Measurements from ENCODE around the gene GYPA. TPM values are rescaled to one million over a fixed set of nuclear protein-coding genes. Genes with fewer than 3 reads are reported as not detected.
"Not testable (repeated sequence)": the region's sequence is repeated elsewhere in the genome, so short reads cannot be mapped to it uniquely, and the experiment has no call there.

GYPA gene
- total RNA-seq, result not detected
- 0 reads per million in 2 donors for total RNA-seq

GRCh38 chr4:144140594-144141295 lies at the start of gene GYPA:
Gene GYPA (minus strand): TSS chr4:144140718. CDS start chr4:144140635, 83 bp downstream.
- H3K27me3 Mint-ChIP-seq, result peaks cover 28% of the 10 kb centered on the region

DNA sequence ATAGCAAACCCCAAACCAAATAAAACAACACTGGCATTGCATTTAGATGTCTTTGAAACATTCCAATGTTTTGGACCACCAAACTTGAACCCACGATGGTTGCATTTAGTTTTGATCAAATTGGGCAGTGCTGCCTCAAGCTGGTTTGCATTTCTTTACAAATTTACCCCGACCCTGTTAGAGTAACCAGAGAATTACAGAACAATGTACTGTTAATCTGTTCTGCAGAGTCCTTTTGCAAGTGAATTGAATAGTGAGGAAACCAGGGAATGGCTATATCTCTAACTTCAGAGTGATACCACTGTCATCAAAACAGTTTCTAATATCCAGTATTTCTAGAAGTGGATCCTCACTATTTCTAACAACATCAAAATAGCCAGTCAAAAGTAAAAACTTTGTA lies 49.5 kb upstream of the GYPA start:
- DNase-seq (no peak), ATAC-seq (no peak)
- no peaks in the 10 kb centered on the region for H3K9me3 ChIP-seq (ENCODE audit: control insufficient read depth, low read length, poor library complexity, severe bottlenecking)
- no peak overlapping the region for H3K4me3 Mint-ChIP-seq
- peaks cover 7% of the 10 kb centered on the region for H3K27me3 Mint-ChIP-seq
- no peaks in the 10 kb centered on the region for H3K36me3 Mint-ChIP-seq (ENCODE audit: low read depth)
- no peak overlapping the region for H3K27ac Mint-ChIP-seq
- no peaks in the 10 kb centered on the region for H3K4me1 Mint-ChIP-seq

More at GRCh38 chr4:144140594-144141295, at the start of gene GYPA:
- not testable (repeated sequence) for H3K36me3 Mint-ChIP-seq (ENCODE audit: low read depth); H3K4me3 Mint-ChIP-seq; ATAC-seq; H3K9me3 ChIP-seq (ENCODE audit: control insufficient read depth, low read length, poor library complexity, severe bottlenecking); DNase-seq; H3K4me1 Mint-ChIP-seq; H3K27ac Mint-ChIP-seq

DNA sequence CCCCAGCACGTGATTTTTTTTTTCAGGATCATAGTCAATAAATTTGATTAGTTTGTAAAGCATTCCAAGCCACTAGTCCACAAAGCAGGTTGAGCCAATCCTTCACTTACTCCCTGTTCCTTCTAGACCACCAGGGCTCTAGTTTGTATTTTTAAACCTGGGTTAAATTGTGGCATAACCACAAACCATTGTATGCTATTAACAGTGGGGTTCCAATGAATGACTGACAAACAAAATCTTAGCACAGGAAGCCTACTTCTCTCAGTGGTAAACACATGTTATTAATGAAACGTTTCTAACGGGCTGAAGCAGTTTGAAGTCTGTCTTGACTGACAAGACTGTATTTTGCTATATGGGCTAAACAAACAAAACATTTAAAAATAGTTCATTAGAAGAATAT lies 48.6 kb upstream of the GYPA start:
- Mint-ChIP-seq H3K4me1 (no peaks in the 10 kb centered on the region), H3K27me3 (peaks cover 10% of the 10 kb centered on the region), H3K36me3 (ENCODE audit: low read depth) (no peaks in the 10 kb centered on the region), H3K4me3 (no peak overlapping the region), H3K27ac (no peak overlapping the region)
- no peak for DNase-seq
- ATAC-seq, result no peak
- no peaks in the 10 kb centered on the region for H3K9me3 ChIP-seq (ENCODE audit: control insufficient read depth, low read length, poor library complexity, severe bottlenecking)

DNA sequence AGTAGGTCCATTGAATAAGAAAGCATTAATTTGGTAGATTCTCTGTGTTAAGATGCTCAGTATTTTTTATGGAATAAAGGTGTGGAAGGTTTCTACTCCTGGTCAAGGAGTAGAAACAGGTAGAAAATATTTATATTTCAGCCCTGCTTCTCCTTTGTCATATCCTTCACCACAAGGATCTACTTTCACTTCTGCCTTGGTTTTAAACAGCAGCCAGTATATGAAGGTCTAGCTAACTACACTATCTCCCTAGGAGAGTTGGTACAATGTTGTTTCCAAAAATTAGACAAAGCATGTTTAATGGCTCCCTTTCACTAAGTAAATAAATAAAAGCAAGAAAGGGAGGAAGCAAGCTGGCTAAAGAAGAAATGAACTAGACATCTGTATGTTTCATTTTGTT lies 44.6 kb upstream of the GYPA start:
- ATAC-seq (no peak), DNase-seq (no peak)
- Mint-ChIP-seq H3K4me1 (no peaks in the 10 kb centered on the region), H3K27me3 (peaks cover 20% of the 10 kb centered on the region), H3K4me3 (no peak overlapping the region), H3K27ac (no peak overlapping the region), H3K36me3 (ENCODE audit: low read depth) (peaks cover 3% of the 10 kb centered on the region)
- no peaks in the 10 kb centered on the region for H3K9me3 ChIP-seq (ENCODE audit: control insufficient read depth, low read length, poor library complexity, severe bottlenecking)

GRCh38 chr4:144183165-144183564 lies 42.6 kb upstream of the GYPA start:
- Mint-ChIP-seq H3K36me3 (ENCODE audit: low read depth) (peaks cover 3% of the 10 kb centered on the region), H3K27ac (no peak overlapping the region), H3K4me3 (no peak overlapping the region)

GRCh38 chr4:144181391-144181790 lies 40.9 kb upstream of the GYPA start:
- Mint-ChIP-seq H3K27ac (no peak overlapping the region), H3K36me3 (ENCODE audit: low read depth) (peaks cover 3% of the 10 kb centered on the region), H3K27me3 (peaks cover 20% of the 10 kb centered on the region), H3K4me3 (no peak overlapping the region), H3K4me1 (peaks cover 4% of the 10 kb centered on the region)
- ATAC-seq (no peak), DNase-seq (no peak)
- H3K9me3 ChIP-seq (ENCODE audit: control insufficient read depth, low read length, poor library complexity, severe bottlenecking), result no peaks in the 10 kb centered on the region

More at GRCh38 chr4:144183165-144183564, 42.6 kb upstream of the GYPA start:
- Mint-ChIP-seq H3K27me3 (peaks cover 20% of the 10 kb centered on the region), H3K4me1 (peaks cover 4% of the 10 kb centered on the region)
- ATAC-seq (no peak), DNase-seq (no peak)
- H3K9me3 ChIP-seq (ENCODE audit: control insufficient read depth, low read length, poor library complexity, severe bottlenecking), result no peaks in the 10 kb centered on the region

DNA sequence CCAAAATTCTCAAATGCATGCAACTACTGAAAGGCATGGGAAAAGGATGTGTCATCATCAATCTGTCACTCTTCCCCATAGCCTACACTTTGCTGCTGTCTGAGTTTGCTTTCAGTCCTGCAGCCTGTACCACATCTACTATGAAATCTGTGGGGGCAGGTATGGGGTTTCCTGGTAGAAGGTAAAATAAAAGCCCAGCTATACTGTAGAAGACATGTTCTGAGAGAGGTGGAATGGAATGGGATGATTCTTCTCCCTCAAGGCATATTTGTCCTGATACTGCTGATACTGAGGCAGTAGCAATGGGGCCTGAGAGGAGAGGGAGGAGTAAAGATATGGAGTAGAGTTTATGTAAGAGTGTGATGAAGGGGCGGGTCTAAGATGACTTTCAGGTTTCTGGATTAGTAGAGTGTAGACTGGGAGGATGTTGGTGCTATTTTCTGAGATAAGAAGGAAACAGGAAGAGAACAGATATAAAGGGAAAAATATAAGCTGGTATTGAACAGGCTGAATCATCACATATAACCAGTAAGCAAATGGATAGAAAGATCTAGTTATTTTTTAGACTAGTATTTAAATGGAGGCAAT lies 38.7 kb upstream of the GYPA start:
- ATAC-seq, result no peak
- DNase-seq, result no peak
- peaks cover 19% of the 10 kb centered on the region for H3K27me3 Mint-ChIP-seq
- H3K36me3 Mint-ChIP-seq (ENCODE audit: low read depth), result peaks cover 3% of the 10 kb centered on the region
- no peak overlapping the region for H3K4me3 Mint-ChIP-seq
- H3K9me3 ChIP-seq (ENCODE audit: control insufficient read depth, low read length, poor library complexity, severe bottlenecking), result no peaks in the 10 kb centered on the region
- peaks cover 4% of the 10 kb centered on the region for H3K4me1 Mint-ChIP-seq
- no peak overlapping the region for H3K27ac Mint-ChIP-seq

DNA sequence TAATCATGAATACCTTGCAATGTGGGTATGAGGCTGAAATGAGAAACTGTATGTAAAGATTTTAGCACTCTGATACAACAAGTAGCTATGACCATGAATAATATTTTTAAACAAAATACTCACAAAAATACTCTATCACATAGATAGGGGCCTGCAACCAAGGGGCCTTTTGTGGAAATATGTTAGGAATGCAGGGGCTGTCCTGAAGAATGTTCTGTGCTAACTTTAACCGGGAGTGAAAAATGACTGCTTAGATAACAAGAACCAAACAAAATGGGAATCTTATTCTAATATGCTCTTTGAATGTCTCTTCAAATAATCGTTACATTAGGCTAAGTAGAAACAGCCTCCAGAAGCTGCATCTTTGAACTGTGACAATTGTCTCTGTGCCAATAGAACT lies 37.9 kb upstream of the GYPA start:
- Mint-ChIP-seq H3K4me3 (no peak overlapping the region), H3K36me3 (ENCODE audit: low read depth) (no peaks in the 10 kb centered on the region)

DNA sequence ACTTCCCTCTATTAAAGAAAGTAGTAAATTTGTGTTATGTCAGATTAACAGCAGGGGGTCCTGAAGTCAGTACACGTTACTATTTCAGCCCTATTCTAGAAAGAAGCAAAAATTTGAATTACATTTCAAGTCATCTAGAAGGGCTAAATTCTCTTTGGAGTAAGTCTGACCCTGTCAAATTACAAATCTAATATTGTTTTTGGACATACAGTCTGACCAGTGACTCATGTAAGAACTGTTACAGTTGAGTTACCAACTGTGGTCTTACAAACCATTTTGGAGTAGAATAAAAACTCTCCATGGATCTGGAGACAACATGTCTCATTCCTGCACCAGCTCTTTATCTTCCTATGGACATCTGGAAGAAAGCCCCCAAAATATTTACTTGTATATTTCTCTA lies 36.0 kb upstream of the GYPA start:
- no peaks in the 10 kb centered on the region for H3K36me3 Mint-ChIP-seq (ENCODE audit: low read depth)
- no peak overlapping the region for H3K27ac Mint-ChIP-seq
- H3K27me3 Mint-ChIP-seq, result peaks cover 2% of the 10 kb centered on the region
- peaks cover 5% of the 10 kb centered on the region for H3K4me1 Mint-ChIP-seq
- ATAC-seq (no peak), DNase-seq (no peak)
- no peaks in the 10 kb centered on the region for H3K9me3 ChIP-seq (ENCODE audit: control insufficient read depth, low read length, poor library complexity, severe bottlenecking)
- no peak overlapping the region for H3K4me3 Mint-ChIP-seq

More for the DNA sequence above, 37.9 kb upstream of the GYPA start:
- no peak for ATAC-seq
- H3K9me3 ChIP-seq (ENCODE audit: control insufficient read depth, low read length, poor library complexity, severe bottlenecking), result no peaks in the 10 kb centered on the region
- DNase-seq, result no peak
- Mint-ChIP-seq H3K4me1 (peaks cover 5% of the 10 kb centered on the region), H3K27me3 (peaks cover 11% of the 10 kb centered on the region), H3K27ac (no peak overlapping the region)

GRCh38 chr4:144174401-144175067 lies 34.0 kb upstream of the GYPA start:
- Mint-ChIP-seq H3K36me3 (ENCODE audit: low read depth) (peaks cover 2% of the 10 kb centered on the region), H3K27me3 (peaks cover 20% of the 10 kb centered on the region), H3K27ac (no peak overlapping the region), H3K4me1 (peaks cover 5% of the 10 kb centered on the region), H3K4me3 (no peak overlapping the region)
- DNase-seq (no peak), ATAC-seq (peak; percentile 63)
- H3K9me3 ChIP-seq (ENCODE audit: control insufficient read depth, low read length, poor library complexity, severe bottlenecking), result no peaks in the 10 kb centered on the region

GRCh38 chr4:144171697-144172096 lies 31.2 kb upstream of the GYPA start:
- H3K36me3 Mint-ChIP-seq (ENCODE audit: low read depth), result peaks cover 2% of the 10 kb centered on the region
- H3K4me1 Mint-ChIP-seq, result peaks cover 2% of the 10 kb centered on the region
- H3K4me3 Mint-ChIP-seq, result no peak overlapping the region
- DNase-seq (no peak), ATAC-seq (no peak)
- H3K9me3 ChIP-seq (ENCODE audit: control insufficient read depth, low read length, poor library complexity, severe bottlenecking), result no peaks in the 10 kb centered on the region
- peaks cover 37% of the 10 kb centered on the region for H3K27me3 Mint-ChIP-seq
- H3K27ac Mint-ChIP-seq, result no peak overlapping the region

- no peak overlapping the region for H3K27ac Mint-ChIP-seq
- peaks cover 2% of the 10 kb centered on the region for H3K4me1 Mint-ChIP-seq
- H3K36me3 Mint-ChIP-seq (ENCODE audit: low read depth), result peaks cover 2% of the 10 kb centered on the region
- DNase-seq (no peak), ATAC-seq (no peak)
- H3K27me3 Mint-ChIP-seq, result peaks cover 37% of the 10 kb centered on the region
- no peaks in the 10 kb centered on the region for H3K9me3 ChIP-seq (ENCODE audit: control insufficient read depth, low read length, poor library complexity, severe bottlenecking)
- H3K4me3 Mint-ChIP-seq, result no peak overlapping the region
Measured at GRCh38 chr4:144169211-144169610, 28.7 kb upstream of the GYPA start.

DNA sequence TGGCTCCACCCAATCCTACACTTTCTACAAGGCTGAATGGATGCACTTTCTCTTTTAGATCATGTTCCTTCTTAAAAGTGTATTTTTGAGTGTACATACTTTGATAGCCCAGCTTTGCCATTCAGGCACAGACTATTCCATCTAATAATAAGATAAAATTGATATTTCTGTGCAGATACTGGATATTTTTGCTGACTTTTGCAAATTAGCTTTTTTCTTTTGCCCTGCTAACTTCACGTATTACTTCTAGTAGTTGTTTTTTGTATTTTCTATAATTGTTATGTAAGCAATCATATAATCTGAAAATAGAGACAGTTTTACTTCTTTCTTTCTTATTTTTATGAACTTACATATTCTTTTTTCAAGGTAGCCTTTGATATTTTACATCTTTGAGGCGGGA lies 13.5 kb upstream of the GYPA start:
- Mint-ChIP-seq H3K27me3 (no peaks in the 10 kb centered on the region), H3K4me1 (no peaks in the 10 kb centered on the region), H3K4me3 (no peak overlapping the region), H3K27ac (no peak overlapping the region), H3K36me3 (ENCODE audit: low read depth) (no peaks in the 10 kb centered on the region)
- no peaks in the 10 kb centered on the region for H3K9me3 ChIP-seq (ENCODE audit: control insufficient read depth, low read length, poor library complexity, severe bottlenecking)
- DNase-seq, result no peak
- no peak for ATAC-seq

Measured in T-helper 17 cell (primary cell).